GM18907 (cell line): ENCODE measurements around the gene PRDM4.

Experiments
- ATAC-seq: cut with Tn5 transposase; IDR thresholded peaks from one replicate; pipeline ENCODE4 v1.9.1; 2021; ENCODE audit warnings: mild to moderate bottlenecking, moderate library complexity; ENCODE audit not compliant: unreplicated experiment

The PRDM4 gene

GRCh38 chr12:107760809-107761501, at the start of gene PRDM4:
TSS of gene PRDM4 (minus strand) at chr12:107761137. CDS start at chr12:107760515, 622 bp downstream.
- ATAC-seq, result peak; percentile 95

GRCh38 chr12:107807471-107808150, 46.7 kb upstream of the PRDM4 start:
- no peak for ATAC-seq

- ATAC-seq, result no peak
Measured at GRCh38 chr12:107805488-107806180, 44.7 kb upstream of the PRDM4 start.

- ATAC-seq, result no peak
Measured at GRCh38 chr12:107803092-107803491, 42.2 kb upstream of the PRDM4 start.

GRCh38 chr12:107801150-107801549, 40.2 kb upstream of the PRDM4 start:
- no peak for ATAC-seq

GRCh38 chr12:107798580-107798979, 37.6 kb upstream of the PRDM4 start:
- ATAC-seq, result no peak

- ATAC-seq, result no peak
Measured at GRCh38 chr12:107794451-107794850, 33.5 kb upstream of the PRDM4 start.

GRCh38 chr12:107791465-107792089, 30.6 kb upstream of the PRDM4 start:
- no peak for ATAC-seq

GRCh38 chr12:107788690-107789458, 27.9 kb upstream of the PRDM4 start:
- ATAC-seq, result no peak

- no peak for ATAC-seq
Measured at GRCh38 chr12:107788281-107788680, 27.3 kb upstream of the PRDM4 start.

GRCh38 chr12:107783406-107784376, 22.8 kb upstream of the PRDM4 start:
- peak; percentile 62 for ATAC-seq

GRCh38 chr12:107782067-107782466, 21.1 kb upstream of the PRDM4 start:
- no peak for ATAC-seq

GRCh38 chr12:107780298-107780697, 19.4 kb upstream of the PRDM4 start:
- ATAC-seq, result no peak

GRCh38 chr12:107779077-107779831, 18.3 kb upstream of the PRDM4 start:
- peak; percentile 75 for ATAC-seq

- ATAC-seq, result no peak
Measured at GRCh38 chr12:107778383-107779025, 17.6 kb upstream of the PRDM4 start.

- ATAC-seq, result no peak
Measured at GRCh38 chr12:107776171-107776570, 15.2 kb upstream of the PRDM4 start.

GRCh38 chr12:107775093-107775721, 14.3 kb upstream of the PRDM4 start:
- ATAC-seq, result no peak
